B cell (primary cell): ENCODE results near the gene TMEM201. TPM values are rescaled to one million over a fixed set of nuclear protein-coding genes. Genes with fewer than 3 reads are reported as not detected.

Experiments used
- ATAC-seq: fragments of 200-7000 bp; cut with Tn5 transposase; one replicate; pipeline ENCODE4 v1.10.0; 2021; ENCODE audit warnings: low read depth, mild to moderate bottlenecking, moderate number of reproducible peaks, moderate library complexity
- CTCF ChIA-PET: fragments of 350-600 bp; sonication (Branson Sonifier 250); formaldehyde crosslinking; loops from one replicate; lab custom pipeline; 2021; ENCODE audit warnings: antibody characterized with exemption, inconsistent platforms; lab: Charles Lee
- POLR2A ChIA-PET: fragments of 350-600 bp; sonication (Branson Sonifier 250); formaldehyde crosslinking; loops from one replicate; lab custom pipeline; 2021; ENCODE audit warnings: antibody characterized with exemption; lab: Charles Lee
- DNase-seq: peaks from one replicate; pipeline ENCODE4 v3.0.0; 2013
- H2AFZ ChIP-seq: 2 replicates; pipeline ENCODE4 v1.6.1; 2012; ENCODE audit warnings: mild to moderate bottlenecking, low read depth, low read length; ENCODE audit not compliant: insufficient read depth, poor library complexity, severe bottlenecking
- H3K27ac ChIP-seq, 2 donors: 1 replicate in 1 of 2; 2 replicates in 1 of 2; pipeline ENCODE4 v1.5.1; 2012 to 2013; ENCODE audit warnings: low read length in 2 of 2, mild to moderate bottlenecking in 2 of 2, moderate library complexity in 1 of 2
- H3K27me3 ChIP-seq, 4 experiments: fragments of 200-600 bp in 1 of 4; sonication (generic) in 1 of 4; replicated peaks in 1 of 4; 1 replicate in 2 of 4; 2 replicates in 2 of 4; pipeline versions ENCODE4 v1.6.1 to v1.7.0; 2013 to 2016; ENCODE audit warnings: low read length in 3 of 4, mild to moderate bottlenecking in 2 of 4, mixed read lengths in 1 of 4, moderate library complexity in 1 of 4; ENCODE audit not compliant: insufficient read depth in 4 of 4, control insufficient read depth in 3 of 4; ENCODE audit errors: control extremely low read depth in 1 of 4
- H3K36me3 ChIP-seq, 2 experiments: replicated peaks in 1 of 2; 1 replicate in 1 of 2; 2 replicates in 1 of 2; pipeline versions ENCODE4 v1.6.1 to v1.7.1; 2013; ENCODE audit warnings: low read length in 1 of 2; ENCODE audit not compliant: insufficient read depth in 2 of 2, control insufficient read depth in 1 of 2; ENCODE audit errors: control extremely low read depth in 1 of 2, extremely low read depth in 1 of 2
- H3K4me1 ChIP-seq, 2 donors: fragments of 200-600 bp in 1 of 2; sonication (generic) in 1 of 2; 1 replicate in 1 of 2; 2 replicates in 1 of 2; pipeline versions ENCODE4 v1.5.1 to v1.6.1; 2013 to 2017; ENCODE audit warnings: low read length in 2 of 2; ENCODE audit not compliant: control insufficient read depth in 2 of 2, insufficient read depth in 2 of 2
- H3K4me2 ChIP-seq: replicated peaks from 2 replicates; pipeline ENCODE3; 2012; ENCODE audit warnings: mild to moderate bottlenecking, low read depth, low read length; ENCODE audit not compliant: poor library complexity, severe bottlenecking
- H3K4me3 ChIP-seq, 5 experiments: fragments of 200-600 bp in 1 of 5; sonication (generic) in 1 of 5; 1 replicate in 3 of 5; 2 replicates in 2 of 5; pipeline versions ENCODE4 v1.5.1 to v1.7.0; 2011 to 2016; ENCODE audit warnings: low read length in 4 of 5, mild to moderate bottlenecking in 4 of 5, low read depth in 2 of 5, control low read depth in 1 of 5, moderate library complexity in 1 of 5; ENCODE audit not compliant: insufficient read depth in 1 of 5; ENCODE audit errors: control extremely low read depth in 1 of 5, extremely low read depth in 1 of 5
- H3K79me2 ChIP-seq: fragments of 200-600 bp; sonication (generic); one replicate; pipeline ENCODE4 v1.6.0; 2016; ENCODE audit warnings: low read length; ENCODE audit not compliant: control insufficient read depth, insufficient read depth
- H3K9ac ChIP-seq: fragments of 200-600 bp; sonication (generic); 2 replicates; pipeline ENCODE4 v1.6.1; 2017; ENCODE audit warnings: mild to moderate bottlenecking, low read length, moderate library complexity
- H3K9me3 ChIP-seq, 3 donors: one replicate each; pipeline versions ENCODE4 v1.6.1 to v1.7.1; 2013; ENCODE audit warnings: low read length in 2 of 3; ENCODE audit not compliant: control insufficient read depth in 2 of 3, insufficient read depth in 1 of 3; ENCODE audit errors: control extremely low read depth in 1 of 3
- H4K20me1 ChIP-seq: 2 replicates; pipeline ENCODE4 v1.6.0; 2012; ENCODE audit warnings: mild to moderate bottlenecking, low read length; ENCODE audit not compliant: insufficient read depth, control insufficient read depth, poor library complexity, severe bottlenecking
- H3K27ac Mint-ChIP-seq: one replicate; pipeline ENCODE4 v1.8.0; 2021; ENCODE audit warnings: mixed read lengths
- H3K27me3 Mint-ChIP-seq: one replicate; pipeline ENCODE4 v1.8.0; 2021; ENCODE audit warnings: mixed read lengths
- H3K4me1 Mint-ChIP-seq: one replicate; pipeline ENCODE4 v1.8.0; 2021; ENCODE audit warnings: mixed read lengths
- H3K4me3 Mint-ChIP-seq: one replicate; pipeline ENCODE4 v1.8.0; 2021; ENCODE audit warnings: mixed read lengths
- H3K9me3 Mint-ChIP-seq: one replicate; pipeline ENCODE4 v1.8.0; 2022; ENCODE audit warnings: mixed read lengths; ENCODE audit not compliant: insufficient read depth
- CTCF ChIP-seq: fragments of 200-600 bp; IDR thresholded peaks from one replicate; pipeline ENCODE4 v1.8.0; 2022; ENCODE audit warnings: antibody characterized with exemption, mild to moderate bottlenecking
- EZH2 ChIP-seq: IDR thresholded peaks from 2 replicates; pipeline ENCODE4 v1.6.1; 2012; ENCODE audit warnings: borderline replicate concordance, low read depth, mild to moderate bottlenecking, moderate library complexity, low read length; ENCODE audit not compliant: insufficient read depth, poor library complexity, severe bottlenecking
- WGBS: methylation state at CpG from one replicate; pipeline ENCODE4 v1.1.5; 2013; ENCODE audit warnings: missing lambda C conversion rate; ENCODE audit not compliant: insufficient coverage; 5-methylcytosine and 5-hydroxymethylcytosine counted together
- intact Hi-C: fragments of 100-400 bp; cut with micrococcal nuclease; formaldehyde crosslinking; loops from one replicate; pipeline ENCODE4 v1.10.0; 2022
- polyA plus RNA-seq: library from polyadenylated mRNA; depleted of rRNA; stranded (reverse); fragments of >200 nt; gene quantifications from 2 replicates; pipeline ENCODE4 v1.2.3, GENCODE V29; 2012
- total RNA-seq, 2 donors: library from RNA; stranded (reverse); fragments of 120-200 nt in 1 of 2; gene quantifications; 1 replicate in 1 of 2; 2 replicates in 1 of 2; pipeline versions ENCODE4 v1.2.3 to v1.2.4, GENCODE V29; 2013 to 2022

Gene TMEM201
- total and polyA plus RNA-seq, 2 donors (not counting 1 experiment from before 2014, with no cell fraction given) = 6.5 to 9.1 TPM

GRCh38 chr1:9629445-9630201 is 40.9 kb downstream of the TMEM201 start:
- peak; percentile 90 for DNase-seq
- H3K4me1 Mint-ChIP-seq = peaks cover 69% of the 10 kb centered on the region

More at GRCh38 chr1:9629445-9630201, 40.9 kb downstream of the TMEM201 start:
- Histone ChIP-seq H2AFZ (peak overlapping the region; percentile 67), H3K4me1 (peaks cover 37 to 70% of the 10 kb centered on the region in 2 donors), H3K27me3 (no peaks in the 10 kb centered on the region), H4K20me1 (no peaks in the 10 kb centered on the region), H3K9me3 (peaks cover 0 to 4% (median 0%) of the 10 kb centered on the region in 3 donors), H3K27ac (peak overlapping the region; percentile 79 to 88), H3K4me2 (peak overlapping the region; percentile 96), H3K4me3 (peak overlapping the region; percentile 51 to 85 (median 70)), H3K79me2 (peaks cover 59% of the 10 kb centered on the region), H3K9ac (peak overlapping the region; percentile 84), H3K36me3 (peaks cover 0 to 11% of the 10 kb centered on the region in 2 experiments)
- peak overlapping the region; percentile 97 for H3K27ac Mint-ChIP-seq
- H3K4me3 Mint-ChIP-seq = peak overlapping the region; percentile 86
- TF ChIP-seq CTCF = no peak
- no peak for TF ChIP-seq EZH2
- WGBS = 4% methylated on average over 20 of the region's 29 CpGs
- no peaks in the 10 kb centered on the region for H3K27me3 Mint-ChIP-seq
- CTCF ChIA-PET = interaction anchor here (1.2 to 8.8 kb wide), 12 partner anchors 7 to 239 kb away, joined by 3 to 231 read pairs (median 50); partner anchors contain the start of gene PIK3CD
- peak; percentile 51 for ATAC-seq
- intact Hi-C loops = loop anchor here (1.0 to 5.0 kb wide), 4 partner anchors 26 to 217 kb away; no protein-coding TSS in a partner anchor
- POLR2A ChIA-PET = interaction anchor here (0.5 to 6.9 kb wide), 9 partner anchors 14 to 872 kb away, joined by 3 to 251 read pairs (median 5); partner anchors contain the start of gene PIK3CD
- H3K9me3 Mint-ChIP-seq = no peaks in the 10 kb centered on the region
